IMR-90 (cell line): Measurements from ENCODE around the gene CASZ1. TPM values are rescaled to one million over a fixed set of nuclear protein-coding genes. Genes with fewer than 3 reads are reported as not detected.

Experiments
- ATAC-seq: fragments of 200-7000 bp; cut with Tn5 transposase; 2 replicates; pipeline ENCODE4 v1.9.1; 2020; ENCODE audit warnings: low read depth, mild to moderate bottlenecking, moderate library complexity
- BruUV-seq: library from RNA; stranded (reverse); fragments of 400-500 nt; replicated peaks from 2 replicates; lab custom pipeline; 2021; lab: Mats Ljungman, UMichigan
- CTCF ChIA-PET: fragments of 300-600 bp; formaldehyde crosslinking; extraction: SDS; loops from one replicate; lab custom pipeline; 2021; ENCODE audit warnings: antibody characterized with exemption; lab: Yijun Ruan, JAX
- POLR2A ChIA-PET: fragments of 300-600 bp; sonication (Branson Sonifier 250); formaldehyde crosslinking; loops from one replicate; lab custom pipeline; 2022; ENCODE audit warnings: antibody characterized with exemption; ENCODE audit not compliant: unreplicated experiment; lab: Charles Lee
- DNase-seq: peaks from one replicate; pipeline ENCODE4 v3.0.0; 2013
- H2AFZ ChIP-seq: replicated peaks from 2 replicates; pipeline ENCODE3; 2013; ENCODE audit warnings: low read length, mild to moderate bottlenecking; ENCODE audit not compliant: poor library complexity
- H2AK5ac ChIP-seq: 2 replicates; pipeline ENCODE4 v1.6.1; 2013; ENCODE audit warnings: low read depth, low read length, inconsistent platforms
- H2AK9ac ChIP-seq: replicated peaks from 2 replicates; pipeline ENCODE3; 2013; ENCODE audit warnings: mild to moderate bottlenecking, low read depth, low read length, moderate library complexity; ENCODE audit not compliant: poor library complexity
- H2BK120ac ChIP-seq: 2 replicates; pipeline ENCODE4 v1.6.1; 2013; ENCODE audit warnings: low read depth, low read length, inconsistent platforms
- H2BK15ac ChIP-seq: 3 replicates; pipeline ENCODE4 v1.6.1; 2013; ENCODE audit warnings: low read depth, low read length, inconsistent platforms
- H2BK20ac ChIP-seq: 2 replicates; pipeline ENCODE4 v1.6.1; 2013; ENCODE audit warnings: low read depth, mild to moderate bottlenecking, inconsistent platforms, low read length, moderate library complexity
- H2BK5ac ChIP-seq: 2 replicates; pipeline ENCODE4 v1.6.1; 2013; ENCODE audit warnings: mild to moderate bottlenecking, low read depth, low read length, inconsistent platforms; ENCODE audit not compliant: poor library complexity, severe bottlenecking
- H3K14ac ChIP-seq: replicated peaks from 2 replicates; pipeline ENCODE4 v1.6.1; 2013; ENCODE audit warnings: low read depth, low read length, inconsistent platforms
- H3K18ac ChIP-seq: 2 replicates; pipeline ENCODE4 v1.6.1; 2013; ENCODE audit warnings: low read depth, low read length, control low read depth
- H3K23ac ChIP-seq: 2 replicates; pipeline ENCODE4 v1.6.1; 2013; ENCODE audit warnings: low read depth, low read length, inconsistent platforms
- H3K27ac ChIP-seq: 2 replicates; pipeline ENCODE4 v1.5.1; 2013; ENCODE audit warnings: mild to moderate bottlenecking, control low read depth, low read length; ENCODE audit not compliant: insufficient read depth
- H3K27me3 ChIP-seq: 2 replicates; pipeline ENCODE4 v1.6.1; 2013; ENCODE audit warnings: low read length; ENCODE audit not compliant: control insufficient read depth, insufficient read depth
- H3K36me3 ChIP-seq: 2 replicates; pipeline ENCODE4 v1.6.1; 2013; ENCODE audit warnings: low read length, mixed read lengths; ENCODE audit not compliant: control insufficient read depth, insufficient read depth
- H3K4ac ChIP-seq: 2 replicates; pipeline ENCODE4 v1.6.1; 2013; ENCODE audit warnings: low read depth, low read length, inconsistent platforms
- H3K4me1 ChIP-seq: 2 replicates; pipeline ENCODE4 v1.6.1; 2013; ENCODE audit warnings: low read length, mixed read lengths; ENCODE audit not compliant: control insufficient read depth, insufficient read depth
- H3K4me2 ChIP-seq: 2 replicates; pipeline ENCODE4 v1.6.1; 2013; ENCODE audit warnings: low read depth, mild to moderate bottlenecking, control low read depth, low read length, moderate library complexity
- H3K4me3 ChIP-seq: 2 replicates; pipeline ENCODE4 v1.5.1; 2013; ENCODE audit warnings: low read depth, mild to moderate bottlenecking, control low read depth, low read length, moderate library complexity; ENCODE audit not compliant: insufficient read depth
- H3K56ac ChIP-seq: 2 replicates; pipeline ENCODE4 v1.6.1; 2013; ENCODE audit warnings: low read length, inconsistent platforms; ENCODE audit not compliant: insufficient read depth; ENCODE audit errors: extremely low read depth
- H3K79me1 ChIP-seq, 2 experiments: 2 replicates each; pipeline ENCODE4 v1.6.1; 2013; ENCODE audit warnings: low read length in 2 of 2, inconsistent platforms in 1 of 2, low read depth in 1 of 2
- H3K9ac ChIP-seq: 2 replicates; pipeline ENCODE4 v1.6.1; 2013; ENCODE audit warnings: low read depth, low read length, control low read depth
- H3K9me1 ChIP-seq: 2 replicates; pipeline ENCODE4 v1.6.1; 2013; ENCODE audit warnings: low read length, inconsistent platforms; ENCODE audit not compliant: insufficient read depth
- H3K9me3 ChIP-seq: 2 replicates; pipeline ENCODE4 v1.6.1; 2013; ENCODE audit warnings: low read length; ENCODE audit not compliant: control insufficient read depth, insufficient read depth
- H4K20me1 ChIP-seq: 2 replicates; pipeline ENCODE4 v1.6.1; 2013; ENCODE audit warnings: low read length, inconsistent platforms; ENCODE audit not compliant: insufficient read depth
- H4K5ac ChIP-seq: 2 replicates; pipeline ENCODE4 v1.6.1; 2013; ENCODE audit warnings: mild to moderate bottlenecking, low read depth, low read length, control low read depth
- H4K8ac ChIP-seq, 2 experiments: 2 replicates each; pipeline ENCODE4 v1.6.1; 2013; ENCODE audit warnings: low read depth in 2 of 2, low read length in 2 of 2, control low read depth in 1 of 2, inconsistent platforms in 1 of 2
- H4K91ac ChIP-seq: 2 replicates; pipeline ENCODE4 v1.6.1; 2013; ENCODE audit warnings: low read depth, low read length, inconsistent platforms; ENCODE audit not compliant: insufficient read depth
- CEBPB ChIP-seq: IDR thresholded peaks from 2 replicates; pipeline ENCODE4 v1.6.1; 2012; ENCODE audit warnings: low read depth, low read length, improper control_type of control experiment
- FOS ChIP-seq: fragments of 150-350 bp; IDR thresholded peaks from 2 replicates; pipeline ENCODE4 v1.6.1; 2016; ENCODE audit warnings: low read depth, low read length
- MAZ ChIP-seq: IDR thresholded peaks from 2 replicates; pipeline ENCODE4 v1.6.1; 2012; ENCODE audit warnings: low read depth, mild to moderate bottlenecking, low read length, improper control_type of control experiment, moderate library complexity, borderline replicate concordance
- MXI1 ChIP-seq: IDR thresholded peaks from 2 replicates; pipeline ENCODE4 v1.6.1; 2012; ENCODE audit warnings: low read depth, mild to moderate bottlenecking, low read length, moderate library complexity, borderline replicate concordance
- NFE2L2 ChIP-seq: fragments of 150-350 bp; IDR thresholded peaks from 2 replicates; pipeline ENCODE4 v1.6.1; 2016; ENCODE audit warnings: low read depth, mild to moderate bottlenecking, low read length
- POLR2A ChIP-seq: IDR thresholded peaks from 2 replicates; pipeline ENCODE4 v1.6.1; 2012; ENCODE audit warnings: mild to moderate bottlenecking, low read depth, low read length
- RAD21 ChIP-seq: IDR thresholded peaks from 2 replicates; pipeline ENCODE4 v1.6.1; 2012; ENCODE audit warnings: low read length, improper control_type of control experiment
- RCOR1 ChIP-seq: IDR thresholded peaks from 2 replicates; pipeline ENCODE4 v1.6.1; 2012; ENCODE audit warnings: mild to moderate bottlenecking, low read length, improper control_type of control experiment; ENCODE audit not compliant: insufficient replicate concordance
- RFX5 ChIP-seq: IDR thresholded peaks from 2 replicates; pipeline ENCODE4 v1.8.0; 2012; ENCODE audit warnings: low read depth, mild to moderate bottlenecking, low read length, moderate library complexity
- WGBS, 2 experiments: methylation state at CpG; one replicate each; pipeline versions ENCODE4 v1.1.5 to v1.1.7; 2013; ENCODE audit warnings: missing lambda C conversion rate in 2 of 2; ENCODE audit not compliant: insufficient read length in 1 of 2; ENCODE audit errors: extremely low coverage in 2 of 2; 5-methylcytosine and 5-hydroxymethylcytosine counted together
- dilution Hi-C: fragments of 300-500 bp; cut with HindIII; formaldehyde crosslinking; loops from one replicate; pipeline ENCODE4 v1.14.3; 2018; ENCODE audit warnings: low sequenced_read_pairs; ENCODE audit not compliant: unreplicated experiment
- in situ Hi-C: fragments of 300-500 bp; cut with MboI; formaldehyde crosslinking; loops from 3 replicates; pipeline ENCODE4 v1.14.3; 2019; ENCODE audit warnings: low sequenced_read_pairs, inconsistent platforms, mixed read lengths
- intact Hi-C: fragments of 100-400 bp; cut with micrococcal nuclease; formaldehyde crosslinking; loops from 2 replicates; pipeline ENCODE4 v1.10.0; 2022
- polyA plus RNA-seq, 3 experiments: library from polyadenylated mRNA; depleted of rRNA; stranded (reverse); fragments of >200 nt; gene quantifications; 2 replicates each; pipeline ENCODE4 v1.2.3, GENCODE V29; 2012; ENCODE audit warnings: low replicate concordance in 1 of 3
- total RNA-seq: library from RNA; depleted of rRNA; stranded (reverse); fragments of >200 nt; gene quantifications from 2 replicates; pipeline ENCODE4 v1.2.3, GENCODE V29; 2012
- TF ChIP-seq, protein P1 (sequence below): conservative IDR thresholded peaks from 2 replicates; pipeline ENCODE4 v1.5.1; 2012; ENCODE audit warnings: mild to moderate bottlenecking, low read depth, low read length, improper control_type of control experiment
- TF ChIP-seq, protein P2 (sequence below): fragments of 150-350 bp; IDR thresholded peaks from 2 replicates; pipeline ENCODE4 v1.6.1; 2016; ENCODE audit warnings: low read depth, mild to moderate bottlenecking, low read length, moderate library complexity, borderline replicate concordance
- TF ChIP-seq, protein P3 (sequence below): fragments of 150-350 bp; IDR thresholded peaks from 2 replicates; pipeline ENCODE4 v1.6.1; 2017; ENCODE audit warnings: mild to moderate bottlenecking, antibody characterized with exemption, low read length, low read depth

CASZ1 gene
- total and polyA plus RNA-seq, 2 of the 4 experiments (the other 2 are of a cell fraction): 0.18 to 0.24 TPM

DNA sequence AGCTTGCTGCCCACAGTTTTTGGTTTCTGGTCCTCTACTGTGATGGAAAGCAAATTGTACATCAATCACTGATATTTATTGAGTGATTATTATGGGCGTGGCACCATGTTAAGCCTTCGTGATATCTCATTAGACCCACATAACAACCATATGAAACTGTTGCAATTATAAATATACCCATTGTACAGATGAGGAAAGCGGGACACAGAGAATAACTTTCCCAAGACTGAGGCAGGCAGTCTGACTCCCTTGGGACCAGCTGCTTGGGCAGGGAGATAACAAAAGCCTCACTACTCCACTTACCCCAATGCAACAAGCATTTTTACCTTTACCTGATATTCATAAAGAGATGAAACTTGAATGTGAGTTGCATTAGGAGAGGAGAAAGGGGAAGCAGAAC lies 4.3 kb upstream of the CASZ1 start:
- ChIA-PET POLR2A (no interaction called here), CTCF (no interaction called here)
- H3K4me3 ChIP-seq: no peak overlapping the region
- H3K9me3 ChIP-seq: no peaks in the 10 kb centered on the region
- no peaks in the 10 kb centered on the region for H3K9me1 ChIP-seq
- no peak overlapping the region for H4K8ac ChIP-seq
- H3K79me1 ChIP-seq: no peaks in the 10 kb centered on the region
- H2AK5ac ChIP-seq: no peak overlapping the region
- no peak overlapping the region for H2BK120ac ChIP-seq
- H3K36me3 ChIP-seq: no peaks in the 10 kb centered on the region
- no peak overlapping the region for H4K91ac ChIP-seq
- no TSS peak for BruUV-seq
- no peak overlapping the region for H3K4me2 ChIP-seq
- H3K4ac ChIP-seq: no peak overlapping the region
- no peak overlapping the region for H3K23ac ChIP-seq
- DNase-seq: no peak
- H2BK5ac ChIP-seq: no peak overlapping the region
- no peak overlapping the region for H3K9ac ChIP-seq
- H2AK9ac ChIP-seq: no peak overlapping the region
- no peak for TF ChIP-seq NFE2L2
- no peak for TF ChIP-seq RFX5
- TF ChIP-seq, protein P1, sequence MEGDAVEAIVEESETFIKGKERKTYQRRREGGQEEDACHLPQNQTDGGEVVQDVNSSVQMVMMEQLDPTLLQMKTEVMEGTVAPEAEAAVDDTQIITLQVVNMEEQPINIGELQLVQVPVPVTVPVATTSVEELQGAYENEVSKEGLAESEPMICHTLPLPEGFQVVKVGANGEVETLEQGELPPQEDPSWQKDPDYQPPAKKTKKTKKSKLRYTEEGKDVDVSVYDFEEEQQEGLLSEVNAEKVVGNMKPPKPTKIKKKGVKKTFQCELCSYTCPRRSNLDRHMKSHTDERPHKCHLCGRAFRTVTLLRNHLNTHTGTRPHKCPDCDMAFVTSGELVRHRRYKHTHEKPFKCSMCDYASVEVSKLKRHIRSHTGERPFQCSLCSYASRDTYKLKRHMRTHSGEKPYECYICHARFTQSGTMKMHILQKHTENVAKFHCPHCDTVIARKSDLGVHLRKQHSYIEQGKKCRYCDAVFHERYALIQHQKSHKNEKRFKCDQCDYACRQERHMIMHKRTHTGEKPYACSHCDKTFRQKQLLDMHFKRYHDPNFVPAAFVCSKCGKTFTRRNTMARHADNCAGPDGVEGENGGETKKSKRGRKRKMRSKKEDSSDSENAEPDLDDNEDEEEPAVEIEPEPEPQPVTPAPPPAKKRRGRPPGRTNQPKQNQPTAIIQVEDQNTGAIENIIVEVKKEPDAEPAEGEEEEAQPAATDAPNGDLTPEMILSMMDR: no peak
- no peak for TF ChIP-seq RAD21
- TF ChIP-seq FOS: no peak
- TF ChIP-seq, protein P2, sequence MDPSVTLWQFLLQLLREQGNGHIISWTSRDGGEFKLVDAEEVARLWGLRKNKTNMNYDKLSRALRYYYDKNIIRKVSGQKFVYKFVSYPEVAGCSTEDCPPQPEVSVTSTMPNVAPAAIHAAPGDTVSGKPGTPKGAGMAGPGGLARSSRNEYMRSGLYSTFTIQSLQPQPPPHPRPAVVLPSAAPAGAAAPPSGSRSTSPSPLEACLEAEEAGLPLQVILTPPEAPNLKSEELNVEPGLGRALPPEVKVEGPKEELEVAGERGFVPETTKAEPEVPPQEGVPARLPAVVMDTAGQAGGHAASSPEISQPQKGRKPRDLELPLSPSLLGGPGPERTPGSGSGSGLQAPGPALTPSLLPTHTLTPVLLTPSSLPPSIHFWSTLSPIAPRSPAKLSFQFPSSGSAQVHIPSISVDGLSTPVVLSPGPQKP: no peak
- no peak for TF ChIP-seq RCOR1
- TF ChIP-seq, protein P3, sequence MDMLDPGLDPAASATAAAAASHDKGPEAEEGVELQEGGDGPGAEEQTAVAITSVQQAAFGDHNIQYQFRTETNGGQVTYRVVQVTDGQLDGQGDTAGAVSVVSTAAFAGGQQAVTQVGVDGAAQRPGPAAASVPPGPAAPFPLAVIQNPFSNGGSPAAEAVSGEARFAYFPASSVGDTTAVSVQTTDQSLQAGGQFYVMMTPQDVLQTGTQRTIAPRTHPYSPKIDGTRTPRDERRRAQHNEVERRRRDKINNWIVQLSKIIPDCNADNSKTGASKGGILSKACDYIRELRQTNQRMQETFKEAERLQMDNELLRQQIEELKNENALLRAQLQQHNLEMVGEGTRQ: no peak
- TF ChIP-seq POLR2A: no peak
- TF ChIP-seq MXI1: no peak
- TF ChIP-seq CEBPB: no peak
- no peak for TF ChIP-seq MAZ
- no peaks in the 10 kb centered on the region for H3K4me1 ChIP-seq
- H3K27me3 ChIP-seq: peaks cover 68% of the 10 kb centered on the region
- no peak for ATAC-seq
- no CpG with 5 or more reads among the region's 3 CpGs for WGBS, 2 experiments
- in situ Hi-C loops (no loop called here), intact Hi-C loops (no loop called here), dilution Hi-C loops (no loop called here)
- H3K18ac ChIP-seq: no peak overlapping the region
- H3K27ac ChIP-seq: no peak overlapping the region
- no peak overlapping the region for H3K56ac ChIP-seq
- H2AFZ ChIP-seq: no peak overlapping the region
- H4K5ac ChIP-seq: no peak overlapping the region
- no peak overlapping the region for H3K14ac ChIP-seq
- H4K20me1 ChIP-seq: no peaks in the 10 kb centered on the region
- no peak overlapping the region for H2BK20ac ChIP-seq
- no peak overlapping the region for H2BK15ac ChIP-seq
